H1 (cell line): ENCODE results near the gene CDX2. TPM values are rescaled to one million over a fixed set of nuclear protein-coding genes. Genes with fewer than 3 reads are reported as not detected.

Source experiments
- CTCF ChIA-PET: fragments of 300-600 bp; sonication (Branson Sonifier 250); formaldehyde crosslinking; loops from one replicate; lab custom pipeline; 2021; ENCODE audit not compliant: partially characterized antibody; lab: Charles Lee
- POLR2A ChIA-PET: fragments of 300-600 bp; sonication (Branson Sonifier 250); formaldehyde crosslinking; loops from one replicate; lab custom pipeline; 2021; ENCODE audit warnings: inconsistent platforms; ENCODE audit not compliant: partially characterized antibody; lab: Charles Lee
- DNase-seq, 2 experiments: peaks; one replicate each; pipeline versions ENCODE4 v3.0.0 to v3.0.0-alpha.2; 2010 to 2022; ENCODE audit warnings: low spot score in 2 of 2, low read depth in 1 of 2, mixed read lengths in 1 of 2
- FAIRE-seq: peaks from 2 replicates; lab custom pipeline; 2011; peaks lifted over from hg19 to GRCh38; lab: Jason Lieb, UNC
- H2AFZ ChIP-seq: 2 replicates; pipeline ENCODE4 v1.8.1; 2012; ENCODE audit warnings: low read length, inconsistent platforms
- H2AK5ac ChIP-seq: 2 replicates; pipeline ENCODE4 v1.6.1; 2013; ENCODE audit warnings: low read depth, low read length
- H2BK120ac ChIP-seq: replicated peaks from 2 replicates; pipeline ENCODE3; 2013; ENCODE audit warnings: low read depth, low read length, inconsistent platforms
- H2BK12ac ChIP-seq: 2 replicates; pipeline ENCODE4 v1.6.1; 2013; ENCODE audit warnings: low read depth, low read length
- H2BK15ac ChIP-seq: 2 replicates; pipeline ENCODE4 v1.6.1; 2013; ENCODE audit warnings: low read length
- H2BK20ac ChIP-seq: 2 replicates; pipeline ENCODE4 v1.6.1; 2013; ENCODE audit warnings: low read length
- H2BK5ac ChIP-seq: 2 replicates; pipeline ENCODE4 v1.6.1; 2013; ENCODE audit warnings: low read depth, low read length
- H3K14ac ChIP-seq: 2 replicates; pipeline ENCODE4 v1.6.1; 2013; ENCODE audit warnings: inconsistent platforms; ENCODE audit not compliant: insufficient read length
- H3K18ac ChIP-seq: 2 replicates; pipeline ENCODE4 v1.6.1; 2013; ENCODE audit warnings: low read length; ENCODE audit errors: extremely low read depth
- H3K23ac ChIP-seq: 2 replicates; pipeline ENCODE4 v1.6.1; 2013; ENCODE audit warnings: inconsistent platforms; ENCODE audit not compliant: insufficient read length
- H3K23me2 ChIP-seq: 2 replicates; pipeline ENCODE4 v1.6.1; 2013; ENCODE audit warnings: low read depth, low read length
- H3K27ac ChIP-seq: 2 replicates; pipeline ENCODE4 v1.6.1; 2011; ENCODE audit warnings: low read depth, low read length, inconsistent platforms
- H3K27me3 ChIP-seq, 4 experiments: replicated peaks in 1 of 4; 1 replicate in 1 of 4; 2 replicates in 3 of 4; pipeline versions ENCODE4 v1.6.1 to v1.8.1; 2011 to 2013; ENCODE audit warnings: low read length in 3 of 4, mild to moderate bottlenecking in 3 of 4, inconsistent platforms in 2 of 4, mixed read lengths in 2 of 4, moderate library complexity in 1 of 4; ENCODE audit not compliant: control insufficient read depth in 3 of 4, insufficient read depth in 3 of 4; ENCODE audit errors: extremely low read depth in 1 of 4
- H3K36me3 ChIP-seq, 4 experiments: 2 replicates each; pipeline versions ENCODE4 v1.6.1 to v1.8.1; 2011 to 2013; ENCODE audit warnings: mild to moderate bottlenecking in 4 of 4, low read length in 3 of 4, moderate library complexity in 2 of 4, control low read depth in 1 of 4, inconsistent platforms in 1 of 4; ENCODE audit not compliant: insufficient read depth in 4 of 4, control insufficient read depth in 2 of 4
- H3K4ac ChIP-seq: replicated peaks from 2 replicates; pipeline ENCODE3; 2013; ENCODE audit warnings: low read length, low read depth, mixed read lengths, inconsistent platforms; ENCODE audit not compliant: insufficient read length
- H3K4me1 ChIP-seq, 4 experiments: replicated peaks in 1 of 4; 1 replicate in 1 of 4; 2 replicates in 3 of 4; pipeline versions ENCODE4 v1.6.1 to v1.8.1; 2011 to 2013; ENCODE audit warnings: low read length in 3 of 4, inconsistent platforms in 2 of 4, mixed read lengths in 1 of 4; ENCODE audit not compliant: insufficient read depth in 4 of 4, control insufficient read depth in 3 of 4
- H3K4me2 ChIP-seq, 2 experiments: 2 replicates each; pipeline versions ENCODE4 v1.6.1 to v1.8.1; 2011 to 2013; ENCODE audit warnings: low read depth in 2 of 2, low read length in 2 of 2, control low read depth in 1 of 2, inconsistent platforms in 1 of 2, mild to moderate bottlenecking in 1 of 2; ENCODE audit not compliant: insufficient read depth in 1 of 2
- H3K4me3 ChIP-seq, 4 experiments: fragments of 200-600, 300-600 bp in 1 of 4; sonication (generic), shearing (Covaris generic), sonication (Bioruptor Twin) in 1 of 4; 2 replicates each; pipeline versions ENCODE4 v1.5.1 to v1.8.1; 2011 to 2016; ENCODE audit warnings: low read length in 4 of 4, low read depth in 3 of 4, control low read depth in 2 of 4, inconsistent platforms in 2 of 4, mild to moderate bottlenecking in 2 of 4, mixed read lengths in 1 of 4, moderate library complexity in 1 of 4; ENCODE audit not compliant: insufficient read depth in 2 of 4; ENCODE audit errors: extremely low read depth in 1 of 4
- H3K56ac ChIP-seq: replicated peaks from 2 replicates; pipeline ENCODE3; 2013; ENCODE audit warnings: low read depth, mild to moderate bottlenecking, mixed read lengths, low read length, inconsistent platforms; ENCODE audit not compliant: insufficient read length
- H3K79me1 ChIP-seq: 2 replicates; pipeline ENCODE4 v1.6.1; 2013; ENCODE audit warnings: low read depth, low read length, control low read depth
- H3K79me2 ChIP-seq, 2 experiments: 2 replicates each; pipeline versions ENCODE4 v1.6.1 to v1.8.1; 2012 to 2013; ENCODE audit warnings: low read length in 2 of 2, mild to moderate bottlenecking in 2 of 2, inconsistent platforms in 1 of 2; ENCODE audit not compliant: insufficient read depth in 2 of 2, control insufficient read depth in 1 of 2
- H3K9ac ChIP-seq, 4 experiments: replicated peaks in 1 of 4; 1 replicate in 1 of 4; 2 replicates in 3 of 4; pipeline versions ENCODE4 v1.6.1 to v1.8.1; 2011 to 2013; ENCODE audit warnings: low read depth in 3 of 4, low read length in 3 of 4, control low read depth in 2 of 4, mild to moderate bottlenecking in 2 of 4, moderate library complexity in 2 of 4, inconsistent platforms in 1 of 4; ENCODE audit errors: extremely low read depth in 1 of 4
- H3K9me3 ChIP-seq, 2 experiments: 2 replicates each; pipeline versions ENCODE4 v1.6.1 to v1.8.1; 2012 to 2013; ENCODE audit warnings: mild to moderate bottlenecking in 2 of 2, moderate library complexity in 2 of 2, control low read depth in 1 of 2, inconsistent platforms in 1 of 2, low read depth in 1 of 2, low read length in 1 of 2, mixed read lengths in 1 of 2; ENCODE audit not compliant: insufficient read depth in 2 of 2
- H4K20me1 ChIP-seq, 2 experiments: replicated peaks in 1 of 2; 2 replicates each; pipeline versions ENCODE3 to v1.8.1; 2011 to 2013; ENCODE audit warnings: inconsistent platforms in 2 of 2, low read length in 2 of 2, mild to moderate bottlenecking in 1 of 2; ENCODE audit not compliant: insufficient read depth in 2 of 2, control insufficient read depth in 1 of 2
- H4K5ac ChIP-seq: 2 replicates; pipeline ENCODE4 v1.6.1; 2013; ENCODE audit warnings: low read length, low read depth, mixed read lengths, inconsistent platforms; ENCODE audit not compliant: insufficient read length
- H4K8ac ChIP-seq: 2 replicates; pipeline ENCODE4 v1.8.0; 2013; ENCODE audit warnings: mild to moderate bottlenecking, moderate library complexity, low read length, inconsistent platforms; ENCODE audit not compliant: insufficient read depth; ENCODE audit errors: extremely low read depth
- H4K91ac ChIP-seq: replicated peaks from 2 replicates; pipeline ENCODE3; 2013; ENCODE audit warnings: low read length, mixed read lengths, inconsistent platforms; ENCODE audit not compliant: insufficient read length
- EGR1 ChIP-seq: IDR thresholded peaks from 2 replicates; pipeline ENCODE4 v1.6.1; 2011; ENCODE audit warnings: low read depth, low read length, borderline replicate concordance
- HDAC2 ChIP-seq, 2 experiments: fragments of 300-600 bp in 1 of 2; sonication (generic) in 1 of 2; IDR thresholded peaks; 2 replicates each; pipeline ENCODE4 v1.6.1; 2011 to 2012; ENCODE audit warnings: low read depth in 2 of 2, low read length in 2 of 2, mild to moderate bottlenecking in 2 of 2, moderate library complexity in 2 of 2, borderline replicate concordance in 1 of 2, inconsistent platforms in 1 of 2
- KDM4A ChIP-seq: IDR thresholded peaks from one replicate; pipeline ENCODE4 v1.7.1; 2012; ENCODE audit warnings: low read depth, mild to moderate bottlenecking, moderate library complexity, low read length, inconsistent platforms; ENCODE audit not compliant: severe bottlenecking
- NANOG ChIP-seq: IDR thresholded peaks from 2 replicates; pipeline ENCODE4 v1.6.1; 2011; ENCODE audit warnings: low read length, low read depth, mild to moderate bottlenecking, inconsistent platforms; ENCODE audit not compliant: insufficient read depth, poor library complexity, severe bottlenecking
- PHF8 ChIP-seq: fragments of 200-600 bp; sonication (generic); conservative IDR thresholded peaks from 2 replicates; pipeline ENCODE4 v1.7.1; 2012; ENCODE audit warnings: low read depth, mild to moderate bottlenecking, inconsistent platforms, low read length, moderate library complexity
- POLR2A ChIP-seq, 2 experiments: IDR thresholded peaks; 1 replicate in 1 of 2; 2 replicates in 1 of 2; pipeline ENCODE4 v1.6.1; 2011; ENCODE audit warnings: low read depth in 2 of 2, low read length in 2 of 2, mild to moderate bottlenecking in 2 of 2; ENCODE audit errors: control extremely low read depth in 1 of 2
- RAD21 ChIP-seq, 2 experiments: IDR thresholded peaks in 1 of 2; conservative IDR thresholded peaks in 1 of 2; 2 replicates each; pipeline ENCODE4 v1.6.1; 2011; ENCODE audit warnings: low read depth in 2 of 2, low read length in 2 of 2, improper control_type of control experiment in 1 of 2, inconsistent platforms in 1 of 2, mild to moderate bottlenecking in 1 of 2, moderate library complexity in 1 of 2
- RXRA ChIP-seq: IDR thresholded peaks from 2 replicates; pipeline ENCODE4 v1.6.1; 2011; ENCODE audit warnings: low read depth, mild to moderate bottlenecking, low read length, moderate library complexity; ENCODE audit not compliant: insufficient read depth
- SIN3A ChIP-seq, 2 experiments: IDR thresholded peaks in 1 of 2; conservative IDR thresholded peaks in 1 of 2; 2 replicates each; pipeline ENCODE4 v1.6.1; 2011 to 2012; ENCODE audit warnings: low read length in 2 of 2, improper control_type of control experiment in 1 of 2, low read depth in 1 of 2, mild to moderate bottlenecking in 1 of 2
- SUZ12 ChIP-seq: fragments of 200-600 bp; sonication (generic); IDR thresholded peaks from 2 replicates; pipeline ENCODE4 v1.6.1; 2012; ENCODE audit warnings: mild to moderate bottlenecking, inconsistent platforms, low read length, moderate library complexity, mixed read lengths
- TBP ChIP-seq: IDR thresholded peaks from 2 replicates; pipeline ENCODE4 v1.6.1; 2011; ENCODE audit warnings: low read depth, low read length, improper control_type of control experiment
- WGBS, 2 experiments: shearing (Covaris generic) in 1 of 2; methylation state at CpG; one replicate each; pipeline versions ENCODE4 v1.1.6 to v1.1.7; 2013 to 2015; ENCODE audit warnings: low lambda C conversion rate in 2 of 2, mixed read lengths in 2 of 2, inconsistent platforms in 1 of 2, low coverage in 1 of 2, missing lambda C conversion rate in 1 of 2; ENCODE audit not compliant: insufficient replicate concordance in 2 of 2, insufficient coverage in 1 of 2, insufficient read length in 1 of 2; ENCODE audit errors: extremely low coverage in 1 of 2, missing lambda C conversion rate in 1 of 2; 5-methylcytosine and 5-hydroxymethylcytosine counted together
- polyA plus RNA-seq, 7 experiments: library from polyadenylated mRNA; depleted of rRNA in 3 of 7; stranded (reverse) in 5 of 7; unstranded in 2 of 7; fragments of >200 nt in 5 of 7; fragments of 200-250 nt in 2 of 7; gene quantifications; 1 replicate in 5 of 7; 2 replicates in 1 of 7; 4 replicates in 1 of 7; pipeline versions ENCODE4 v1.2.1 to v1.2.3, GENCODE V29; 2011 to 2013; ENCODE audit warnings: missing spikeins in 2 of 7, mixed read lengths in 2 of 7
- total RNA-seq: library from RNA; stranded (reverse); fragmentation: NEBNext Ultra II Directional; extraction: Animal tissue kit (Norgen Biotek cat#: 25700); gene quantifications from 2 replicates; pipeline ENCODE4 v1.2.1, GENCODE V29; 2021

The CDX2 gene
- total and polyA plus RNA-seq, 2 of the 8 experiments (the other 6 are each of a cell fraction or from before 2014, with no cell fraction given), result 0.09 TPM; not detected in 1

GRCh38 chr13:27971236-27971645 is 2.1 kb upstream of the CDX2 start:
- Histone ChIP-seq H3K4me3 (peak overlapping the region in 1 of 4 experiments; percentile 13; a peak in 3 of 8 replicates), H2BK120ac (no peak overlapping the region), H2BK15ac (no peak overlapping the region), H4K5ac (no peak overlapping the region), H3K4me2 (peak overlapping the region; percentile 42 to 51), H3K79me2 (no peaks in the 10 kb centered on the region), H4K20me1 (peaks cover 22 to 42% of the 10 kb centered on the region in 2 experiments), H2BK12ac (peak overlapping the region; percentile 98), H2AFZ (no peak overlapping the region), H3K18ac (no peak overlapping the region), H3K9ac (no peak overlapping the region), H3K23me2 (peaks cover 5% of the 10 kb centered on the region; the same call in 1 of the 2 replicates), H3K4ac (peak overlapping the region; percentile 69), H2BK5ac (peak overlapping the region; percentile 4; the same call in 1 of the 2 replicates), H3K56ac (no peak overlapping the region), H2AK5ac (0 out of 2 replicates have a peak overlapping the region, but pooled peaks have one; percentile 79), H3K27me3 (peaks cover 93 to 100% (median 99%) of the 10 kb centered on the region in 4 experiments), H4K91ac (no peak overlapping the region), H3K23ac (no peak overlapping the region), H3K36me3 (peaks cover 0 to 12% (median 0%) of the 10 kb centered on the region in 4 experiments; a peak in 1 of 8 replicates), H3K79me1 (no peaks in the 10 kb centered on the region), H2BK20ac (no peak overlapping the region; the same call in 1 of the 2 replicates), H3K9me3 (no peaks in the 10 kb centered on the region), H3K14ac (no peak overlapping the region), H3K4me1 (peaks cover 7 to 52% (median 34%) of the 10 kb centered on the region in 4 experiments), H3K27ac (no peak overlapping the region), H4K8ac (peak overlapping the region; percentile 72; the same call in 1 of the 2 replicates)
- FAIRE-seq (peak; percentile 39), DNase-seq (peak in 1 of 2 experiments; percentile 84)
- 1% methylated on average over 12 of the region's 13 CpGs; no CpG with 5 or more reads in 1 of the 2 experiments for WGBS, 2 experiments
- POLR2A ChIA-PET, result interaction anchor here (1.3 to 1.9 kb wide), 3 partner anchors 9 to 51 kb away, joined by 3 to 8 read pairs (median 5); partner anchors contain the start of gene PDX1
- CTCF ChIA-PET, result interaction anchor here (0.6 to 20.5 kb wide), 14 partner anchors 3 to 609 kb away, joined by 3 to 283 read pairs (median 4); partner anchors contain the start of genes CDX2, GSX1 and URAD
- TF ChIP-seq HDAC2 (IDR thresholded peaks at IDR 0.05; ENCODE audit: borderline replicate concordance in 1 of 2, low read depth in 2 of 2, low read length in 2 of 2), result 0 out of 4 replicates have a peak, but pooled peaks have one; percentile 46 to 55
- no peak for TF ChIP-seq PHF8
- TF ChIP-seq TBP, result peak; percentile 48; the same call in 1 of the 2 replicates
- TF ChIP-seq EGR1, result 0 out of 2 replicates have a peak, but pooled peaks have one; percentile 47
- TF ChIP-seq NANOG, result peak; percentile 76
- TF ChIP-seq POLR2A (IDR thresholded peaks at IDR 0.05; ENCODE audit: control extremely low read depth in 1 of 2, low read depth in 2 of 2, low read length in 2 of 2), result no peak
- TF ChIP-seq KDM4A, result no peak
- TF ChIP-seq RAD21 (IDR thresholded peaks at IDR 0.05 in 1 of 2, conservative IDR thresholded peaks at IDR 0.05 in 1 of 2; ENCODE audit: low read depth in 2 of 2, low read length in 2 of 2), result no peak; a peak in 1 of 4 replicates
- TF ChIP-seq SUZ12, result peak; percentile 18
- 0 out of 4 replicates have a peak, but pooled peaks of 1 of the 2 experiments have one; percentile 21 for TF ChIP-seq SIN3A (conservative IDR thresholded peaks at IDR 0.05 in 1 of 2, IDR thresholded peaks at IDR 0.05 in 1 of 2; ENCODE audit: low read depth in 1 of 2, low read length in 2 of 2)
- no peak for TF ChIP-seq RXRA
